K562 (cell line): Measurements from ENCODE around the gene MKS1.

Source experiments
- E2F4 ChIP-seq: sonication (generic); formaldehyde crosslinking; IDR thresholded peaks from 2 replicates; pipeline ENCODE4 v1.8.0; 2022; ENCODE audit warnings: mild to moderate bottlenecking, low read depth, missing genetic modification reagents
- ELF1 ChIP-seq: fragments of 200-800 bp; sonication (Bioruptor generic); IDR thresholded peaks from 2 replicates; pipeline ENCODE4 v1.6.1; 2016; ENCODE audit warnings: missing genetic modification characterization, missing compliant biosample characterization
- EZH2 ChIP-seq: IDR thresholded peaks from 2 replicates; pipeline ENCODE4 v1.6.1; 2012; ENCODE audit warnings: low read depth, mild to moderate bottlenecking, inconsistent platforms, low read length, borderline replicate concordance
- FOXM1 ChIP-seq, 2 experiments: fragments of 450-650 bp in 1 of 2; sonication (generic) in 1 of 2; formaldehyde crosslinking in 1 of 2; IDR thresholded peaks; 2 replicates each; pipeline versions ENCODE4 v1.6.1 to v1.9.0; 2017 to 2022; ENCODE audit warnings: low read depth in 2 of 2, mild to moderate bottlenecking in 2 of 2, missing genetic modification reagents in 1 of 2, moderate library complexity in 1 of 2
- NR2C1 ChIP-seq, 2 experiments: fragments of 450-650 bp; IDR thresholded peaks; 2 replicates each; pipeline ENCODE4 v1.6.1; 2017; ENCODE audit warnings: mild to moderate bottlenecking in 2 of 2, antibody characterized with exemption in 1 of 2, inconsistent platforms in 1 of 2, missing compliant biosample characterization in 1 of 2, missing genetic modification characterization in 1 of 2
- POLR2A ChIP-seq: fragments of 450-650 bp; conservative IDR thresholded peaks from 2 replicates; pipeline ENCODE4 v1.6.1; 2016
- ZNF12 ChIP-seq: sonication (generic); formaldehyde crosslinking; IDR thresholded peaks from 2 replicates; pipeline ENCODE4 v1.4.0; 2020; ENCODE audit warnings: mild to moderate bottlenecking, missing genetic modification reagents
- ZNF518B ChIP-seq: fragments of 250-450 bp; sonication (Bioruptor Pico); IDR thresholded peaks from 2 replicates; pipeline ENCODE4 v1.5.0; 2021; ENCODE audit warnings: mild to moderate bottlenecking, moderate library complexity
- ZNF778 ChIP-seq: fragments of 450-650 bp; formaldehyde crosslinking; IDR thresholded peaks from 2 replicates; pipeline ENCODE4 v1.4.0; 2020; ENCODE audit warnings: mild to moderate bottlenecking, moderate library complexity

GRCh38 chr17:58224315-58224714, 5.3 kb upstream of the MKS1 start:
- TF ChIP-seq E2F4 (CRISPR knock-in tag) (no peak), EZH2 (no peak), ZNF12 (no peak), ZNF518B (CRISPR knock-in tag) (no peak), POLR2A (no peak), FOXM1 (IDR thresholded peaks at IDR 0.05; ENCODE audit: low read depth) (no peak), FOXM1 (CRISPR knock-in tag; IDR thresholded peaks at IDR 0.05; ENCODE audit: low read depth) (no peak), NR2C1 (IDR thresholded peaks at IDR 0.05) (no peak), NR2C1 (tag; IDR thresholded peaks at IDR 0.05) (no peak), ZNF778 (CRISPR knock-in tag) (no peak), ELF1 (no peak)
